T-helper 2 cell treated with Interferon-gamma antibody and Interleukin-4, amounts not matched to agents 5 μg/mL and 100 μg/mL, for 36 hours (primary cell): Measurements from ENCODE around the gene HBP1.

Experiments
- DNase-seq: peaks from one replicate; pipeline ENCODE4 v3.0.0; 2021; ENCODE audit warnings: low spot score
- H3K27ac Mint-ChIP-seq: one replicate; pipeline ENCODE4 v1.8.0; 2021; ENCODE audit warnings: mild to moderate bottlenecking, mixed read lengths
- H3K27me3 Mint-ChIP-seq: one replicate; pipeline ENCODE4 v1.8.0; 2021; ENCODE audit warnings: low read depth, mixed read lengths
- H3K36me3 Mint-ChIP-seq: one replicate; pipeline ENCODE4 v1.8.0; 2021; ENCODE audit warnings: low read depth, mixed read lengths
- H3K4me1 Mint-ChIP-seq: one replicate; pipeline ENCODE4 v1.8.0; 2021; ENCODE audit warnings: low read depth, mixed read lengths
- H3K4me3 Mint-ChIP-seq: one replicate; pipeline ENCODE4 v1.8.0; 2022; ENCODE audit warnings: mild to moderate bottlenecking, moderate library complexity, mixed read lengths
- H3K9me3 Mint-ChIP-seq: one replicate; pipeline ENCODE4 v1.8.0; 2021; ENCODE audit warnings: mixed read lengths

Gene HBP1

DNA sequence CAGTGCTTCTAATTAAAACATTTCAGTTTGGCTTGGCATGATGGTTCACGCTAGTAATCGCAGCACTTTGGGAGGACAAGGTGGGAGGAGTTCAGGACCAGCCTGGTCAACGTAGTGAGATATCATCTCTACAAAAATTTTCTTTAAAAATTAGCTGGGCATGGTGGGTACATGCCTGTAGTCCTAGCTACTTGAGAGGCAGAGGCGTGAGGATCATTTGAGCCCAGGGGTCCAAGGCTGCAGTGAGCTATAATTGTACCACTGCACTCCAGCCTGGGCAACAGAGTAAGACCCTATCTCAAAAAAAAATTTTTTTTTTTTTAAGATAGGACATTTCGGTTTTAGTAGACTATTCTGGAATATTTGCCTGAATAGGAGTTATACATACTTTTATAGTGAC is 12.4 kb downstream of the HBP1 start:
- Mint-ChIP-seq H3K27me3 (no peaks in the 10 kb centered on the region), H3K36me3 (peaks cover 26% of the 10 kb centered on the region), H3K9me3 (no peaks in the 10 kb centered on the region), H3K4me1 (peaks cover 6% of the 10 kb centered on the region), H3K4me3 (no peak overlapping the region), H3K27ac (no peak overlapping the region)
- DNase-seq, result no peak

DNA sequence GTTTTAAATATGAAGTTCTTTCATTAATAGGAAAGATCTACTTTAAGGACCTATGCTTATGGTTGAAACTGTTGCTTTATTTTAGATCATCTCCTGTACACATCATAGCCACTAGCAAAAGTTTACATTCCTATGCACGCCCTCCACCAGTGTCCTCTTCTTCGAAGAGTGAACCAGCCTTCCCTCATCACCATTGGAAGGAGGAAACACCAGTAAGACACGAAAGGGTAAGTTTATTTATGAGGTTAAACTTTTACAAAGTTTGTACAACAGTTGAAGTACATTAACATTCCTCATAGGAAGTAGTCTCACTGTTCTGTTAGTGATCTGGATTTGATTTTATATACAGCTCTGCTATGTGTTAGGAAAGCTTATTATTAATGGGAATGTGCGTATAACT is 16.9 kb downstream of the HBP1 start:
- H3K4me1 Mint-ChIP-seq, result no peaks in the 10 kb centered on the region
- no peak overlapping the region for H3K4me3 Mint-ChIP-seq
- H3K27me3 Mint-ChIP-seq, result no peaks in the 10 kb centered on the region
- DNase-seq, result no peak
- H3K27ac Mint-ChIP-seq, result no peak overlapping the region
- peaks cover 38% of the 10 kb centered on the region for H3K36me3 Mint-ChIP-seq
- H3K9me3 Mint-ChIP-seq, result no peaks in the 10 kb centered on the region

- no peaks in the 10 kb centered on the region for H3K4me1 Mint-ChIP-seq
- no peaks in the 10 kb centered on the region for H3K27me3 Mint-ChIP-seq
- H3K9me3 Mint-ChIP-seq, result no peaks in the 10 kb centered on the region
- H3K4me3 Mint-ChIP-seq, result no peak overlapping the region
- peaks cover 33% of the 10 kb centered on the region for H3K36me3 Mint-ChIP-seq
- H3K27ac Mint-ChIP-seq, result no peak overlapping the region
- no peak for DNase-seq
Observed at GRCh38 chr7:107186240-107186639, 17.4 kb downstream of the HBP1 start.

- no peaks in the 10 kb centered on the region for H3K4me1 Mint-ChIP-seq
- H3K36me3 Mint-ChIP-seq, result peaks cover 36% of the 10 kb centered on the region
- no peaks in the 10 kb centered on the region for H3K9me3 Mint-ChIP-seq
- no peaks in the 10 kb centered on the region for H3K27me3 Mint-ChIP-seq
- no peak overlapping the region for H3K27ac Mint-ChIP-seq
- no peak overlapping the region for H3K4me3 Mint-ChIP-seq
- DNase-seq, result no peak
Observed at GRCh38 chr7:107187774-107188173, 19.0 kb downstream of the HBP1 start.

DNA sequence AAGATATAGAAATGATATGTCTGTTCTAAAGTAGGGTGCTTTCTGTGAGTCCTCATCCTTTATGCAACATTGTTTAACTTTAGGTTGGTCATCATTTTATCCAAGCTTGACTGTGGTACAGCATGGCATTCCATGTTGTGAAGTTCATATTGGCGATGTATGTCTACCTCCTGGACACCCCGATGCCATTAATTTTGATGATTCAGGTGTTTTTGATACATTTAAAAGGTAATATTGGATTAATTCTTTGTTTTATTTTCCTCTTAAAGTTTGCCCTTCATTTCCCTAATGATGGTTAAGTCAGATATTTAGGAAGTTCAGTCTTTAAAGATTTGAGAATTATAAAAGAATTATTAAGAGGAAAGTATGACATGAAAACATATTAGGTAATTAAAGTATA is 21.3 kb downstream of the HBP1 start:
- H3K27me3 Mint-ChIP-seq, result no peaks in the 10 kb centered on the region
- no peak for DNase-seq
- no peaks in the 10 kb centered on the region for H3K9me3 Mint-ChIP-seq
- H3K4me1 Mint-ChIP-seq, result peaks cover 2% of the 10 kb centered on the region
- H3K27ac Mint-ChIP-seq, result no peak overlapping the region
- no peak overlapping the region for H3K4me3 Mint-ChIP-seq
- H3K36me3 Mint-ChIP-seq, result peaks cover 32% of the 10 kb centered on the region

DNA sequence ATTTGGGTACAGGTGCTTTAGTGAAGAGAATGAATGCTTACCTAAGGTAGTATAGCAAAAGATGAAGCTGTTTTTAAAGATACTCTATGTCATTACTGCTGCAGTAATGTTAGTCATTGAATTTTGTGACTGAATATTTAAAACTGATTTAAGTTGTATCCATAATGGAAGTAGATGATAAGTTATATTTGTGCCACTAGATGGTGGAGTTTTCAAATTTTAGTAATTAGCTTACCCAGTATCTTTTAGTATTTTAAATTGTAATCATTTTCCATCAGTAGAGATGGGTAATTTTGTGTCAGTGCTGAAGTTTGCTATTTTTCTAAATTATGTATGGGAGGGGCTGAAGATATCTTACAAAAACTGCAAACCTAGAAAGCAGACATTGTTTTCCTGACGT is 25.2 kb downstream of the HBP1 start:
- Mint-ChIP-seq H3K27ac (no peak overlapping the region), H3K4me3 (no peak overlapping the region), H3K4me1 (peaks cover 2% of the 10 kb centered on the region), H3K27me3 (no peaks in the 10 kb centered on the region), H3K9me3 (no peaks in the 10 kb centered on the region), H3K36me3 (peaks cover 21% of the 10 kb centered on the region)
- DNase-seq, result no peak

- no peak for DNase-seq
- peaks cover 2% of the 10 kb centered on the region for H3K4me1 Mint-ChIP-seq
- H3K27me3 Mint-ChIP-seq, result no peaks in the 10 kb centered on the region
- H3K4me3 Mint-ChIP-seq, result no peak overlapping the region
- no peak overlapping the region for H3K27ac Mint-ChIP-seq
- H3K36me3 Mint-ChIP-seq, result peaks cover 36% of the 10 kb centered on the region
- H3K9me3 Mint-ChIP-seq, result no peaks in the 10 kb centered on the region
Observed at GRCh38 chr7:107196834-107197610, 28.2 kb downstream of the HBP1 start.

DNA sequence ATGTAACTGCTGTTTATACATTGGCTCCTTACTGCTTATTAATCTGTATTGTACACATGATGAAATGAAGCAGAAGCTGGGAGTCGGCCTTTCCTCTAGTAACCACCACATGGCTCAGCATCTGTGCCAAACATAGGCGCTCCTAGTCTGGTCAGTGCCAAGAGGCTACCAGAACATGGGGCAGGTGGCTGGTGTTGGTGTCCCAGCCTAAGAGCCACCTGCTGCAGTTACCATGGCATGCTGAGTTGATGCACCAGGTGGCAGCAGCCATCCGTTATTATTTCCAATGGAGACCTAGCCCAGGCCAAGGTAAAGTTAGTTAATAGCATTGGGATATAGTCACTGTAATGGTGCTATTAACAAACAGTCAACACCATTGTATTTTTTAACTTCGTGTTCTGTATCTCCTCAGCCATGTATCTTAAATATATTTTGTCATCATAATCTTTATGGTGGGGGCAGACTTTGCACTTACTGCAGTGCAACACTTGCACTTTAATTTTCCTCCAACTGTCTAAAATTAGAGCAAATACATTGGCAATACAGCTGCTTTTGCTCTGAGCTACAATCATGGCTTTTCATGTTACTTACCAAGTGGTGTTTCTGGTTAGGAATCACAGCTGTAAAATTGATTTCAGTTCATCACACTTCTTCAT is 33.1 kb downstream of the HBP1 start:
- Mint-ChIP-seq H3K36me3 (peaks cover 38% of the 10 kb centered on the region), H3K4me1 (no peaks in the 10 kb centered on the region), H3K27ac (no peak overlapping the region), H3K4me3 (no peak overlapping the region), H3K27me3 (no peaks in the 10 kb centered on the region), H3K9me3 (no peaks in the 10 kb centered on the region)
- no peak for DNase-seq

GRCh38 chr7:107203607-107204006 is 34.8 kb downstream of the HBP1 start:
- Mint-ChIP-seq H3K4me3 (no peak overlapping the region), H3K9me3 (no peaks in the 10 kb centered on the region), H3K27me3 (no peaks in the 10 kb centered on the region), H3K36me3 (peaks cover 38% of the 10 kb centered on the region), H3K27ac (no peak overlapping the region), H3K4me1 (no peaks in the 10 kb centered on the region)
- no peak for DNase-seq

DNA sequence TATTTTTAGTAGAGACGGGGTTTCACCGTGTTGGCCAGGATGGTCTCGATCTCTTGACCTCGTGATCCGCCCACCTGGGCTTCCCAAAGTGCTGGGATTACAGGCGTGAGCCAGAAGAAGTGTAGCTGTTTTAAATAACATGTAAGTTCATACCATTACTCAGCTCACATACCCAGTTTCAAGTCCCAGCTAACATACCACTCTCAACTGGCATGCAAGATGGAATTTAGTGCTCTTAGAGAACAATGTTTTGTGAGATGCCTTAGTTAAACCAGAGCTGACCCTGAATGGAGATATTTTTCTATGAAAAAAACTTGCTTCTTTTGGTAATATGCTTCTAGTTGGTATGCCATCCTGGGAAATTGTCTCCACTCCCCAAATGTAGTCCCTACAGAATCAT is 37.3 kb downstream of the HBP1 start:
- peaks cover 30% of the 10 kb centered on the region for H3K36me3 Mint-ChIP-seq
- no peak for DNase-seq
- no peaks in the 10 kb centered on the region for H3K27me3 Mint-ChIP-seq
- no peaks in the 10 kb centered on the region for H3K9me3 Mint-ChIP-seq
- no peaks in the 10 kb centered on the region for H3K4me1 Mint-ChIP-seq
- no peak overlapping the region for H3K27ac Mint-ChIP-seq
- no peak overlapping the region for H3K4me3 Mint-ChIP-seq

DNA sequence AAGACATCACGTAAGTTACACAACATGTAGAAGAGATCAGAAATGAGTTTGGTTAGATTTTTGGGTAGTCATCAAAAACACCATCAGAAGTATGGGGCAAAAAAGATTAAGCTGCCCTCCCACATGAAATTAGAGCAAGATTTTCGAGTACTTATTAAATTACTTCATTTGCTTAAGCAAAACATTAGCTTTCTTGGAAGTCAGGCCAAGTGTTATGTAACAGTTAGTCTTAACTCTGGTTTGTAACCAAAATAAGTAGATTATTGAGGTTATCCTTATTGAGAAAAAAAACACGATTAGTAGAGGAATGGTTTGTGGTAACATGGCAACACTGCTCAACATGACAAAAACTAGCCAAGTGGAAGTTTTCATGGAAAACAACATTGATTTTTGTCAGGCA is 37.9 kb downstream of the HBP1 start:
- Mint-ChIP-seq H3K4me3 (no peak overlapping the region), H3K36me3 (peaks cover 26% of the 10 kb centered on the region), H3K4me1 (no peaks in the 10 kb centered on the region), H3K27ac (no peak overlapping the region), H3K9me3 (no peaks in the 10 kb centered on the region), H3K27me3 (no peaks in the 10 kb centered on the region)
- DNase-seq, result no peak

DNA sequence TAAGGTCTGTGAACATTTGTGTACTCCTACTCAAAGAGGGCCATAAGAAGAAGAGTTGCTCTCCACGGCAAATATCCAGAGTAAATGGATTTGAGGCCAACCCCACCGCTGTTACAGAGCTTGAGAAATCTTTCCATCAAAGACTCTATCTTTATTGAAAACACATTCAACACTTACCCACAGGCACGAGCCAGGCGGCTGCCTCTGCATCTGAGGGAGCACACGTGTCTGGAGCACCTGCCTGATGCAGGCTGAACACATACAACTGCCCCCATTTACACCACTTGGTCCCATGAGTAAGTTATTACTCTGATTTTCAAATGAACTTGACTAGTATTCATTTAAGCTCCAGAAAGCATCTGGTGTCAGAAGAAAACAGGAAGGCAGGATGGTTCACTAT is 38.7 kb downstream of the HBP1 start:
- no peak overlapping the region for H3K4me3 Mint-ChIP-seq
- peaks cover 24% of the 10 kb centered on the region for H3K36me3 Mint-ChIP-seq
- no peak for DNase-seq
- no peak overlapping the region for H3K27ac Mint-ChIP-seq
- H3K4me1 Mint-ChIP-seq, result no peaks in the 10 kb centered on the region
- H3K9me3 Mint-ChIP-seq, result no peaks in the 10 kb centered on the region
- no peaks in the 10 kb centered on the region for H3K27me3 Mint-ChIP-seq

GRCh38 chr7:107208024-107208521 is 39.3 kb downstream of the HBP1 start:
- Mint-ChIP-seq H3K9me3 (no peaks in the 10 kb centered on the region), H3K4me3 (no peak overlapping the region), H3K27me3 (no peaks in the 10 kb centered on the region), H3K36me3 (peaks cover 20% of the 10 kb centered on the region), H3K27ac (no peak overlapping the region), H3K4me1 (no peaks in the 10 kb centered on the region)
- no peak for DNase-seq

- H3K27me3 Mint-ChIP-seq, result no peaks in the 10 kb centered on the region
- no peaks in the 10 kb centered on the region for H3K4me1 Mint-ChIP-seq
- H3K9me3 Mint-ChIP-seq, result no peaks in the 10 kb centered on the region
- no peak overlapping the region for H3K4me3 Mint-ChIP-seq
- DNase-seq, result no peak
- no peak overlapping the region for H3K27ac Mint-ChIP-seq
- peaks cover 22% of the 10 kb centered on the region for H3K36me3 Mint-ChIP-seq
Observed at GRCh38 chr7:107208563-107208962, 39.8 kb downstream of the HBP1 start.
